ENCODE measurements around the gene PSORS1C1.

Gene PSORS1C1

GRCh38 chr6:31113861-31114540, 599 bp upstream of the PSORS1C1 start:
- no peak for DNase-seq (ENCODE audit: extremely low spot score)
- ChIA-PET CTCF (interaction anchor here (1.5 to 1.7 kb wide), 3 partner anchors 10 to 16 kb away, joined by 3 to 5 read pairs (median 3); no protein-coding TSS in a partner anchor), POLR2A (no interaction called here)
- TF ChIP-seq FOXK2 (IDR thresholded peaks at IDR 0.05) (no peak), SUZ12 (IDR thresholded peaks at IDR 0.05) (no peak), TARDBP (IDR thresholded peaks at IDR 0.05) (no peak), NFRKB (IDR thresholded peaks at IDR 0.05) (no peak), CTBP1 (IDR thresholded peaks at IDR 0.05; ENCODE audit: borderline replicate concordance) (no peak), BHLHE40 (IDR thresholded peaks at IDR 0.05; ENCODE audit: borderline replicate concordance) (no peak), FOXM1 (IDR thresholded peaks at IDR 0.05; ENCODE audit: borderline replicate concordance) (no peak), ZNF384 (IDR thresholded peaks at IDR 0.05) (no peak), PKNOX1 (IDR thresholded peaks at IDR 0.05) (no peak), L3MBTL2 (conservative IDR thresholded peaks at IDR 0.05) (no peak), ELF4 (IDR thresholded peaks at IDR 0.05) (no peak), HDGF (IDR thresholded peaks at IDR 0.05; ENCODE audit: borderline replicate concordance) (no peak), ARNT (IDR thresholded peaks at IDR 0.05) (no peak), FOXA1 (IDR thresholded peaks at IDR 0.05) (no peak), LEF1 (IDR thresholded peaks at IDR 0.05; ENCODE audit: borderline replicate concordance) (no peak), SP1 (IDR thresholded peaks at IDR 0.05) (no peak)

- TF ChIP-seq LEF1 (IDR thresholded peaks at IDR 0.05; ENCODE audit: borderline replicate concordance) (no peak), ELF4 (IDR thresholded peaks at IDR 0.05) (no peak), HDGF (IDR thresholded peaks at IDR 0.05; ENCODE audit: borderline replicate concordance) (no peak)
- ChIA-PET CTCF (interaction anchor here (1.0 to 2.5 kb wide), 8 partner anchors 12 to 173 kb away, joined by 3 to 11 read pairs (median 4); no protein-coding TSS in a partner anchor), POLR2A (interaction anchor here (1.1 to 1.3 kb wide), 2 partner anchors 13 to 43 kb away, joined by 3 read pairs; partner anchors contain the start of gene TCF19)
- DNase-seq (ENCODE audit: extremely low spot score) = no peak
Measured at GRCh38 chr6:31114970-31115849, 610 bp downstream of the PSORS1C1 start.

GRCh38 chr6:31115941-31116560, 1.5 kb downstream of the PSORS1C1 start:
- TF ChIP-seq FOXM1 (IDR thresholded peaks at IDR 0.05; ENCODE audit: borderline replicate concordance) = no peak
- TF ChIP-seq SP1 (IDR thresholded peaks at IDR 0.05) = no peak
- TF ChIP-seq BHLHE40 (IDR thresholded peaks at IDR 0.05; ENCODE audit: borderline replicate concordance) = no peak
- TF ChIP-seq PKNOX1 (IDR thresholded peaks at IDR 0.05) = no peak
- TF ChIP-seq NFRKB (IDR thresholded peaks at IDR 0.05) = no peak
- no peak for TF ChIP-seq L3MBTL2 (conservative IDR thresholded peaks at IDR 0.05)
- no peak for TF ChIP-seq HDGF (IDR thresholded peaks at IDR 0.05; ENCODE audit: borderline replicate concordance)
- TF ChIP-seq ELF4 (IDR thresholded peaks at IDR 0.05) = no peak
- no peak for TF ChIP-seq ZNF384 (IDR thresholded peaks at IDR 0.05)
- TF ChIP-seq SUZ12 (IDR thresholded peaks at IDR 0.05) = no peak
- ChIA-PET POLR2A (interaction anchor here (1.3 kb wide), 1 partner anchor 42 kb away, joined by 3 read pairs; the partner anchor contains the start of gene TCF19), CTCF (interaction anchor here (1.0 to 2.5 kb wide), 4 partner anchors 11 to 29 kb away, joined by 4 to 11 read pairs (median 6); no protein-coding TSS in a partner anchor)
- no peak for DNase-seq (ENCODE audit: extremely low spot score)

GRCh38 chr6:31116661-31117385, 2.2 kb downstream of the PSORS1C1 start:
- DNase-seq (ENCODE audit: extremely low spot score) = no peak
- ChIA-PET CTCF (interaction anchor here (2.0 to 2.5 kb wide), 2 partner anchors 10 to 12 kb away, joined by 7 to 11 read pairs; no protein-coding TSS in a partner anchor), POLR2A (interaction anchor here (1.3 kb wide), 1 partner anchor 41 kb away, joined by 3 read pairs; the partner anchor contains the start of gene TCF19)
- no peak for TF ChIP-seq ELF4 (IDR thresholded peaks at IDR 0.05)
- TF ChIP-seq FOXK2 (IDR thresholded peaks at IDR 0.05) = no peak
- TF ChIP-seq CTBP1 (IDR thresholded peaks at IDR 0.05; ENCODE audit: borderline replicate concordance) = no peak
- TF ChIP-seq L3MBTL2 (conservative IDR thresholded peaks at IDR 0.05) = no peak
- TF ChIP-seq NFRKB (IDR thresholded peaks at IDR 0.05) = no peak
- no peak for TF ChIP-seq ARNT (IDR thresholded peaks at IDR 0.05)
- no peak for TF ChIP-seq HDGF (IDR thresholded peaks at IDR 0.05; ENCODE audit: borderline replicate concordance)
- TF ChIP-seq ZNF384 (IDR thresholded peaks at IDR 0.05) = no peak
- no peak for TF ChIP-seq FOXA1 (IDR thresholded peaks at IDR 0.05)
- no peak for TF ChIP-seq SP1 (IDR thresholded peaks at IDR 0.05)
- TF ChIP-seq SUZ12 (IDR thresholded peaks at IDR 0.05) = no peak
- TF ChIP-seq BHLHE40 (IDR thresholded peaks at IDR 0.05; ENCODE audit: borderline replicate concordance) = no peak
- no peak for TF ChIP-seq FOXM1 (IDR thresholded peaks at IDR 0.05; ENCODE audit: borderline replicate concordance)
- TF ChIP-seq PKNOX1 (IDR thresholded peaks at IDR 0.05) = no peak
- no peak for TF ChIP-seq TARDBP (IDR thresholded peaks at IDR 0.05)
- no peak for TF ChIP-seq LEF1 (IDR thresholded peaks at IDR 0.05; ENCODE audit: borderline replicate concordance)

Measured in HEK293T (cell line).